Measurements from ENCODE around the gene NETO2.
"Not testable (repeated sequence)": the region's sequence is repeated elsewhere in the genome, so short reads cannot be mapped to it uniquely, and the experiment has no call there.

The NETO2 gene

DNA sequence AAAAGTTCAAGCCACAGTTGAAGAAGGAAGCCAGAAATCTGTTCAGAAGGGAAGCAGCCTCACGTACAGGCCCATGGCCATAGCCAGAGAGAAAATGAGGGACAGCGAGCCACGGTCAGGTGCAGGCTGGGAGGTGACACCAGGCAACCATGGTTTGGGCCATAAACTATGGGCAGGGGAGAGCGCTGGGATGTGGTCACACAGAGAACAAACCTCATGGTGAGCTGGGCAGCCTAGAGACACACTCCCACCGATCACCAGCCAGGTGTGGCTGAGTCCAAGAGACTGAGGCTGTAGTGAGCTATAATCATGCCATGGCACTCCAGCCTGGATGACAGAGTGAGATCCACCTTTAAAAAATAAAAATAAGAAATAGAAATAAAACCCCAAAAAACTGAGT, 76.5 kb downstream of the NETO2 start:
- no peak overlapping the region for H3K4me3 ChIP-seq (ENCODE audit: low read depth, low read length)

DNA sequence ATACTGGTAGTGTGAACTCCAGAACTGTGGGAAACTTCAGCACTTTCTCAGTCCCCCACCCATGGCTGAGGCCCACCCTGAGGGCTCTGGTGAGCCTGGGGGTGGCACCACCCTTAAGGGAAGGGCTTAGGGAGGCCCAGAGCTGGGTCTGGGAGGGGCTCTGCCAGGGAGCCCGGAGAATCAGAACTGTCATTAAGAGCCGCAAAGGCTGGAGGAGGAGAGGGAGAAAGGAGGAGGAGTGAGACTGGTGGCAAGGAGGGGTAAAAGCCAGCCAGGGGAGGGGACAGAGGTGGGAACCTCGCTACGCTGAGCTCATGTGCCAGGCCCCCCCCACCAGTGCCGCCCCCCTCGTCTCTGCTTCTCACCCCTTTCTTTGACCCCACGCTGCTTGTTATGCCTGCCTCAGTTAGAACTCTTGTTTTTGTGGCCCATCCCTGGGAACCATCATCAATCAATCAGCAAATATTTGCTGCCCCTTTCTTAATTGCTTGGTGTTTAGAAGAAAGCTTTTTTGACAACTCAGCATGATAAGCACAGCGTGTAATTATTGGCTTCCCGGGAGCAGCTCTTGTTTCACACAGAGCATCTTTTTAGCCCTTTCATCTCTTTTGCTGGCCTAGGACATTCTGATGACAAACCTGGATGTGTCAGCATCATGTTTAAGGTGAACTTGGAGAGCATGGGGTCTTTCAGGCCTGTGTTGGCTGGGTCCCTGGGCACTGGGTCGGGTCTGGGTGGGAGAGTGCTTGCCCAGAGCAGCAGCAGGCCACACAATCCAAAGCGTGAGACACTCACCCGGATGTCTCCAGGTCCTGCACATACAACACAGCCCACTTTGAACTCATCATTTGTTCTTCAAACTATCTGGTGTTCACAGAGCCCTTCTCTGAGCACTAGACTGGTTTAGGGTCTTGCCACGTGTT, 77.7 kb downstream of the NETO2 start:
- H3K4me3 ChIP-seq (ENCODE audit: low read depth, low read length) = no peak overlapping the region

DNA sequence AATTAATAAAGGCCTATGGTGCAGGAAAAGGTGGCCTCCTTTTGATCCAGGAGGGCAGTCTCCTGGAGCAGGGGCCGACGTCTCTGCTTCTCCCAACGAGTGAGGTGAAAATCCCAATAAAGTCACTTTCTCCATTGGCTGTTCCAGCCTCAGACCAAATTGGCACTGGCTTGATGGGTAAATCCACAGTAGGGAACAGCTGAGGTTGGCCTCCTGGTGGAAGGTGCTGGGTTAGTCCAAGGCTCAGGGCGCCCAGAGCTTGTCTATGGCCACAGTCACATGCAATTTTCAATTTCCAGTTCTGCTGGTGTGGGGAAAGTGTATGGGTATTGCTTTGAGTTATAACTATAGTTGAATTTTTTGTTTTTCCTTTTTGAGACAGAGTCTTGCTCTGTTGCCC, 79.0 kb downstream of the NETO2 start:
- no peak overlapping the region for H3K4me3 ChIP-seq (ENCODE audit: low read depth, low read length)

DNA sequence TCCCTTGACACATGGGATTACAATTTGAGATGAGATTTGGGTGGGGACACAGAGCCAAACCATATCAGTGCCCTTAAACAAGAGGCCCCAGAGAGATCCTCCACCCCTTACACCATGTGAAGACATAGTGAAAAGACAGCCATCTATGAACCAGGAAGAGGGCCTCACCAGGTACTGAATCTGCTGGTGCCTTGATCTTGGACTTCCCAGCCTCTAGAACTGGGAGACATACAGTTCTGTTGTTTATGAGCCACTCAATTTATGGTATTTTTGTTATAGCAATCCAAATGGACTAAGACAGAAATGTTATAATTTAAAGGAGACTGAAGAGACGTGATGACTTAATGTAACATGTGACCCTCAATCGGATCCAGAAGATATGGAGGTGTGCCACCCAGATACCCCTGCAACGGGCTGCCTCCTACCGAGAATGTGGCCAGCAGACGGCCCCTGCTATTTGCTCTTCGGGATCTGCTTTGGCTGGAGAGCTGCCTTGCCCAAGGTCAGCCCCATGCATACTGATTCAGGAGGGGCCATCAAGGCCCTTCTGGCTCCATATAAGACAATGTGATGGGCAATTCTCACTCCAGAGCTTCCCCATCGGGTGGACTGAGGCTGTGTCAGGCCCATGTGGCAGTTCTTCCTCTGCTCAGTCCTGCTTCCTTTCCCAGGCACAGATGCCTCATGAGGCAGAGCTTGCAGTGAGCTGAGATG, 80.6 kb downstream of the NETO2 start:
- H3K4me3 ChIP-seq (ENCODE audit: low read depth, low read length) = no peak overlapping the region

DNA sequence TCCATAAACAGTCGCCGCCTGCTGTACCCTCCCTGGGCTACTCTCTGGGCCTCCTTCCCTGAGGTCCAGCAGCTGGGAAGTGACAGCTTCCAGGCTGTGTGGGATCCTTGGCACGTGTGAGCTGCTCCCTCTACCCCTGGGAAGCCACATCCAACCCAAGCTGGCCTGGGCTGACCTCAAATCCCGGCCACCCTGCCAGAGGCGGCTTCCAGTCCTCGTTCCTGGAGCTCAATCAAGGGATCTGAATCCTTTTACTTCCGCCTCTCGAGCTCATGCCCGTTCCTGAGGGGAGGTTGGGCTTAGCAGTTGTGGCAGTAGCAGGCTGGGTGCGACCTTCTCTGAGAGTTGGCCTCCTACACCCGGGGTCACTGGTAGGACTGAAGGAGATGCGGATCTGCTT, 82.5 kb downstream of the NETO2 start:
- H3K4me3 ChIP-seq (ENCODE audit: low read depth, low read length) = no peak overlapping the region

DNA sequence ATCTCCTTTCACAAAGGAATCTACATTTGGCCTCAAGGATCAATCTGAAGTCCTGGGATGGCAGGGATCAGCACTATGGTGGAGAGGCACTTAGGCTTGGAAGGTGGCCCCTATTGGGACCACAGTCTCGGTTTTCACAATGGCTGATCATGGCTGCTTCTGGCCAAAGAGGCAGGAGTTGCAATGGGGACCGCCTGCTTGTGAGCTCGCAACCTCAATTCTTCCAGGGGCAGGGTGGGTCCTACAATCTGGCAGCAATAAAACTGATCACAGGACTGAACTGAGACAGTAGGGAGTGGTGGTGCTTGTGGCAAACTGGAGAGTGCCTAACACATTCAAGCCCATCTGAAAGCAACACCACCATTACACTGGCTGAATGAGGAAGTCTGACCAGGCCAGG, 83.1 kb downstream of the NETO2 start:
- no peak overlapping the region for H3K4me3 ChIP-seq (ENCODE audit: low read depth, low read length)

DNA sequence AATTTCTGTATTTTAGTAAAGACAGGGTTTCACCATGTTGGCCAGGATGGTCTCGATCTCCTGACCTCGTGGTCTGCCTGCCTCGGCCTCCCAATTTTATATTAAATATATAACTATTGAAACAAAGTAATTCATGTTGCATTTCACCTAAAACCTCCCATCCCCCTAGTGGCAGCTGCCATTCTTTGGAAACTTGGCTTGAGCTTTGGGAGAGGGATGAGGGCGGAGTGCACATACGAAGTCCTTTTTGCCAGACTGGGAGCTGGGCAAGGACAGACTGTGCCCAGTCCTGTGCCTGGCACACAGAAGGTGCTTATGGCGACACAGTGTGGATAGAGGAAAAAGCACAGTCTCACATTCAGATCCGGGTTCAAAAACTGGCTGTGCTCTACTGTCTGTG, 83.8 kb downstream of the NETO2 start:
- no peak overlapping the region for H3K4me3 ChIP-seq (ENCODE audit: low read depth, low read length)

DNA sequence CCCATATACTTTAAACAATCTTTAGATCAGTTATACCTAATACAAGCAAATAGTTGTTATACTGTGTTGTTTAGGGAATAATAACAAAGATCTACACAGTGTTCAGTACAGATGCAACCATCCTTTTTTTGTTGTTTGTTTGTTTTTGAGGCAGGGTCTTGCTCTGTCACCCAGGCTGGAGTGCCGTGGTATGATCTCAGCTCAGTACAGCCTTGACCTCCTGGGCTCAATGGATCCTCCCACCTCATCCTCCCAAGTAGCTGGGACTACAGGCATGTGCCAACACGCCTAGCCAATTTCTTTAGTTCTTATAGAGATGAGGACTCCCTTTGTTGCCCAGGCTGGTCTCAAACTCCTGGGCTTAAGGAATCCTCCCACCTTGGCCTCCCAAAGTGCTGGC, 84.6 kb downstream of the NETO2 start:
- H3K4me3 ChIP-seq (ENCODE audit: low read depth, low read length) = not testable (repeated sequence)

DNA sequence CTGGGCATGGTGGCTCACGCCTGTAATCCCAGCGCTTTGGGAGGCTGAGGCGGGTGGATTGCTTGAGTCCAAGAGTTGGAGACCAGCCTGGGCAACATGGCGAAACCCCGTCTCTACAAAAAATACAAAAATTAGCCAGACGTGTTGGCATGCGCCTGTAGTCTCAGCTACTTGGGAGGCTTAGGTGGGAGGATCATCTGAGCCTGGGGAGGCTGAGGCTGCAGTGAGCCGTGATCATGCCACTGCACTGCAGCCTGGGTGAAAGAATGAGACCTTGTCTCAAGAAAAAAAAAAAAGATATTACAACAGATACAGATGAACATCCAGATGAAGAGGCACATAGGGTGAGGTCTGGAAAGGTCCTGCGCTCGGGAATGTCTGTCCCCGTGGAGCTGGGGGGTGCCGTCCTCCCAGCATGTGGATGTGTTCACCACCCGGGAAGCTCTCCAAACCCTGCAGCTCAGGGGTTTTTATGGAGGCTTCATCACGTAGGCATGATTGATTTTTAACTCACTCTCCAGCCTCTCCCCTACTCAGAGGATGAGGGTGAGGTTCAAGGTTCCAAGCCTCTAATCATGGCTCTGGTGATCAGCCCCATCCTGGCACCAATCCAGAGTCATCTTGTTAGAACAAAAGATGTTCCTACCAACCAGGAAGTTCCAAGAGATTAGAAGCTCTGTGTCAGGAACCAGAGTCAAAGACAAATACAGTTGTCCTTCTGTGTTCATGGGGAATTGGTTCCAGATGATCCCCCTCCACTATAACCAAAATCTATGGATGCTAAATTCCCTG, 85.3 kb downstream of the NETO2 start:
- no peak overlapping the region for H3K4me3 ChIP-seq (ENCODE audit: low read depth, low read length)

DNA sequence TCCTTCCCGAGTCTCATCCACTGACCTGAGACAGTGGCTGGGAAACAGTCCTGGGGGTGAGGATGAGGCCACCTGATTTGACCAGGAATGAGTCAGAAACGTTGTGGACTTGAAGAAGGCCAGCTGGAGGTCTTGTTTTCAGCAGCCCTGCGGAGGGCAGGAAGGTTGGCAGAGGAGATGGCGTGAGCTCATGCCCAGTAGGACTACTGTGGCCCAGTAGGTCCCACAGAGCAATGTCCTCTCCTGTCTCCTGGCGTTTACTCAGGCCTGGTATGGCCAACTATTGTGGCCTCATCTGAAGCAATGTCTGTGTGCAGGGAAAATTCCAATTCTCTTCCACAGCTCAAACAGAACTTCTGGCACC, 86.1 kb downstream of the NETO2 start:
- H3K4me3 ChIP-seq (ENCODE audit: low read depth, low read length) = no peak overlapping the region

DNA sequence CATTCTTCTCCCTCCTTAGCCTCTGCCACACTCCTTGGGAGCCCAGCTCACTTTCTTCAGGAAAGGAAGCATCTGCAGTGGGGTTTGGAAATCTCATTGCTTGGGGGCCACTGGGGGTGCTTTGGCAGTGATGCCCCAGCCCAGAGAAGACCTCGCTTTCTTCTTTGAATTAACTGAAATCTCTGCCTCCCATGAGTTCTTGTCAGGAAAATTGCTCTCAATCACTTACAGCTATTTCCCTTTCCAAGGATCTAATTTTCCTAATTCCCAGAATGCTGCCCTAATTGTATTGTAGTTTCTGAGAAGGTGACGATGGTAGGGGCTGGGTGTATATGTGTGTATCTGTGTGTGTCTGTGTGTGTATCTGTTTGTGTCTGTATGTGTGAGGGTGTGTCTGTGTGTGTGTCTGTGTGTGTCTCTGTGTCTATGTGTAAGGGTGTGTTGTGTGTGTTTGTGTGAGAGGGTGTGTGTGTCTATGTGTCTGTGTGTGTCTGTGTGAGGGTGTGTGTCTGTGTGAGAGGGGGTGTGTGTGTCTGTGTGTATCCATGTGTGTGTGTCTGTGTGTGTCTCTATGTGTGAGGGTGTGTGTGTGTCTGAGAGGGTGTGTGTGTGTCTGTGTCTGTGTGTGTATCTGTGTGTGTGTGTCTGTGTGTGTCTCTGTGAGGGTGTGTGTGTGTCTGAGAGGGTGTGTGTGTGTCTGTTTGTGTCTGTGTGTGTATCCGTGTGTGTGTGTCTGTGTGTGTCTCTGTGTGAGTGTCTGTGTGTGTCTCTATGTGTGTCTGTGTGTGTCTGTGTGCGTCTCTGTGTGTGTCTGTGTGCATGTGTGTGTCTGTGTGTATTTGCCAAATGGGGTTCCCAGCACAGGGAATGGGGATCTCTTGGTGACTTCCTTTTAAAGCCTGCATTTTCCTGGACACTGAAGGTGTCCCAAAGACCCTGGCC, 86.8 kb downstream of the NETO2 start:
- H3K4me3 ChIP-seq (ENCODE audit: low read depth, low read length) = no peak overlapping the region

DNA sequence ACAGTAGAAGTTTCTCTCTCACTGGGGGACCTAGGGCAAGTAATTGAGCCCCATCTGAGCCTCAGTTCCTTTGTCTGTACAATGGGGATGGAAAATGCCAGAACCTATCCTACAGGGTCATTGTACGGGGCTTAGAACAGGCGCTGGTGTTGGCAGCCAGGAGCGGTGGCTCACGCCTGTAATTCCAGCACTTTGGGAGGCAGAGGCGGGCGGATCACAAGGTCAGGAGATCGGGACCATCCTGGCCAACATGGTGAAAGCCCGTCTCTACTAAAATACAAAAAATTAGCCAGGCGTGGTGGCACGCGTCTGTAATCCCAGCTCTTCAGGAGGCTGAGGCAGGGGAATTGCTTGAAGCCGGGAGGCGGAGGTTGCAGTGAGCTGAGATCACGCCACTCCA, 87.7 kb downstream of the NETO2 start:
- H3K4me3 ChIP-seq (ENCODE audit: low read depth, low read length) = not testable (repeated sequence)

DNA sequence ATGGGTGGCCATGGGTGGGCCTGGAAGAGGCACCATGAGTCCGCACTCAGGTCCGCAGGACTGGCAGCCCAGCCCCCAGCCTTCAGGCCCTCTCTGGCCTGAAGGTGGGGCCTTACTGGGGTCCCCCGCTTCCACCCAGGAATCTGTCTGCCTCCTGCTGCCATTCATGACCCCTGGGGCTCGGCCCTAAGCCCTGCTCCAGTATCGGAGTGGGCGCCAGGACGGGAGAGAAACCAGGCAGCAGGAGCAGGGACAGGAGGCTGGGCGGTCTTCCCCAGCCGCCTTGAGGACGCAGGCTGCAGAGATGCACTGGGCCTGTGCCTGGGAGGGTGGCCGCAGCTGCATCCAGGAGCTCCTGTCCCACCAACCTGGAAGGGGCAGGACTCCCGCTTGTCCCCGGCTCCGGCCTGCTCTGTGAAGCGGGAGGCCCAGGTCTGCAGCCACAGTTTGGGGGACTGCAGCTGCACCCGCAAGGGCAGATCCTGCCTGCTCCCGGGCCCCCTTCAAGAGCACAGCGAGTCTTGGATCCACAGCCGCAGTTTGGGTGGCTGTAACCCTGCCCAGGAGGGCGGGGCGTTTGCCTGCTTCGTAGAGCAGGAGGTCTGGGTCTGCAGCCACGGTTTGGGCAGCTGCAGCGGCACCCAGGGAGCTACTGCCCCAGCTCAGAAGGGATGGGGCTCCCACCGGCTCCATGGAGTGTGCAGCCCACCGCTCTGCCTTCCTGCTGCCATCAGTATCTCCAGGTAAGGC, 88.4 kb downstream of the NETO2 start:
- H3K4me3 ChIP-seq (ENCODE audit: low read depth, low read length) = no peak overlapping the region

DNA sequence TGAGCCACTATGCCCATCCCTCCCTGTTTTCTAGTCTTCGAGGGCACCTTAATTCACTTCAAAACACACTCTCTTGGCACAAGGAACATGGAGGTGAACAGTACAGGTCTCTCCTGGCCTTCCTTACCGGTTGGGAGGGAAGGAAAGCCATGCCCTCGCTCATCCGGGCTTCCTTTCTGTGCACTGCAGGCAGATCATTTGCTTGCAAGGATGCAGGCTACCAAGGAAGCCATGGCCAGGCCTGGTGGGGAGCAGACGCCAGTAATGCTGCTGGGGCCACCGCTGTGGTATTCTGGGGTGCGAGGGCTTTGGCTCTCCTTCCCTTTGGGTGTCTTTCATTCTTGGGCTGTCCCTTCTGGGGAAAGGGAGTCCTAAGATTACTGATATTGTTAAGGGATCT, 89.4 kb downstream of the NETO2 start:
- no peak overlapping the region for H3K4me3 ChIP-seq (ENCODE audit: low read depth, low read length)

DNA sequence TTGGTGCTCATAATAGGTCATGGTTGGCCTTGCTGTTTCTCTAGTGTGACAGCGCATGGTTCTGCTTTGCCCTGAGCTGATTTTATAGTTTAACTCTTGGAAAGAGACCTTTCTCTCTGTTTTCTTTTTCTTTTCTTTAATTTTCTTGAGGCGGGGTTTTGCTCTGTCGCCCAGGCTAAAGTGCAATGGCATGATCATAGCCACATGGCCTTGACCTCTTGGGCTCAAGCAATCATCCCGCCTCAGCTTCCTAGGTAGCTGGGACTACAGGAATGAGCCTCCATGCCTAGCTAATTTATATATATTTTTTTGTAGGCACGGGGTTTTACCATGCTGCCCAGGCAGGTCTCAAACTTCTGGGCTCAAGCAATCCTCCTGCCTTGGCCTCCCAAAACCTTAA, 89.8 kb downstream of the NETO2 start:
- H3K4me3 ChIP-seq (ENCODE audit: low read depth, low read length) = no peak overlapping the region

DNA sequence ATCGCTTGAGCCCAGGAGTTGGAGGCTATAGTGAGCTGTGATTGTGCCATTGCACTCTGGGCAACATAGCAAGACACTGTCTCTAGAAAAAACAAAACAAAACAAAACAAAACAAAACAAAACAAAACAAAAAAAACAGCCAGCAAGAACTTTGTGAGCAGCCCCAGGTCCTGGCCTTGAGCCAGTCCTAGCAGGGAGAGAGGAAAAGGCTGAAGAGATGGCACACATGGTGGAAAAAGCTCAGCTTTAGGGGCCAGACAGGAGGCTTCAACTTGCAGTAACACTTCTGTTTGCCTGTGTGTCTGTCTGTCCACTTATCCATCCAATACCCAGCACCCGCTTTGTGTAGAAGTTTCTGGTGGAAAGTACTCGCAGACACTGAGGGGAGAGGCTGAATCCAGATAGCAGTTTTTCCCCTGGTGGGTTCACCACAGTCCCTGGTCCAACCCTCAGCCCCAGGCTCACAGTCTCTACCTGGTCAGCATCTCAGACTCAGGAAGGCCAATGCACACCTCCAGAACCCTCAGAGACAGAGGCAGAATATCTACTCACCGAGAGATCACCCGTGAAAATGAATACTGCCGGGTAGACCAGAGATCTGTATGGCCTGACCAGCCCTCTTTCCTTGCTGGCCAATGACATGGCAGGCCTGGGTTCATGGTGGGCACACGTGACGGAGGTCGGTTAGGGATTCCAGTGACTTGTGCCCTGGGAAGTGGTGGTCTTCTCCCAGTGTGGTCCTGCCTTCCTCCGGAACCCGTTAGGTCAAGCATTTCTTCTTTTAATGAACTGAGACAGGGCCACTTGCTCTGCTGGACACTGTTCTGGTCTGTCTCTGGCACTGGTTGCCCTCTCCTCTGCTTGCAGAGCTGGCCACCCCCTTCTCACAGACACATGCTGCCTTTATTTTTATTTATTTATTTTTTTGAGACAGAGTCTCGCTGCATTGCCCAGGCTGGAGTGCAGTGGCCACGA, 90.8 kb downstream of the NETO2 start:
- H3K4me3 ChIP-seq (ENCODE audit: low read depth, low read length) = no peak overlapping the region

DNA sequence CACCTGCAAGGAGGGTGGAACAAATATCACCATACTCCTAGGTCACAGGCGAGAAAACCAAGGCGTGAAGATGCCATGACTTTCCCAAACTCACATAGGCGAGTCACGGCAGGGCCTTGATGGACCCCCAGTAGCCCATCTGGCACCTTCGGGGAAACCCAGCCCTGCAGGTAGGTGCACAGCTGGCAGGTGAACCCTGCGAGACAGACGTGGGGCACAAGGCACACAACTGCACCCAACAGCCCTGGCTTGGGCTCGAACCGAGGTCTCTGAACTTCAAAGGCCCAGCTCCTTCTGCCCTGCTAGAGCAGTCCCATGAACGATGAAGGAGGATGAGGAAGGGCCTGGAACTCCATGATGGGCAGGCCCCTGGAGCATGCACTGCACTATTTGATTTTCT, 92.7 kb downstream of the NETO2 start:
- H3K4me3 ChIP-seq (ENCODE audit: low read depth, low read length) = no peak overlapping the region

DNA sequence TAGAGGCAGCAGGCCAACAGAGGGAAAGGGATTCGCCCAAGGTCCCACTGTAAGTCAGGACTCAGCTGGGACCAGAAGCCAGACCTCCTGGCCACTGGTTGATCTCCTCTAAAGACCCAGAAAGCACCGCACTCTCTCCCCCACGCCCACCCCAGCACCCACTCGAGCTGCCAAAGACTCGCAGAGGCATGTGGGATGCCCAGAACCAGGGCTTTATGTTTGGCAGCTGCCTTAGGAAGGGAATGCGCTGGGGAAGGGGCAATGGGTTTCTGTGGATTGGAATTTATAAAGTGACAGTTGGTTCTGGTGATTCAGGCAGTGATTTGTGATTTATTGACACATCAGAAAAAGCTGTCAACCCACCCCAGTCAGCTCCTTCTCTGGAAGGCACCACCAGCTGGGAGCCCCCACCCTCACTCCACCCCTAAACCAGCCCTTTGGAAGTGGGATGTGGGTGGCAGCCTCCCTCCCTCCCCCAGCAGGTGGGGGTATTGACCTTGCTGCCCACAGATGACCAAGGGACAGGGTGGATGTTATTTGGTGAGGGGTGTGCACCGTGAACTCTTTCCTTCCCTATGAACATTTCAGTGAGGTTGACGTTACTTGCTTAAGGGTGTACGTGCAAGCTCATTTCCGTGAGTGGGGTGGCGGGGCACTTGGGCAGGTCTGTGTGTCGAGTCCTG, 93.7 kb downstream of the NETO2 start:
- H3K4me3 ChIP-seq (ENCODE audit: low read depth, low read length) = no peak overlapping the region

Data from iPS-11a (cell line).